Fibroblast of mammary gland (primary cell): ENCODE data around the gene MYO15A.

Experiments used
- DNase-seq: peaks from one replicate; pipeline ENCODE4 v3.0.0-alpha.2; 2010; ENCODE audit warnings: low read depth
- H3K4me3 ChIP-seq: 2 replicates; pipeline ENCODE4 v1.5.1; 2011; ENCODE audit warnings: low read depth, mild to moderate bottlenecking, low read length, moderate library complexity; ENCODE audit not compliant: control insufficient read depth
- CTCF ChIP-seq: conservative IDR thresholded peaks from 2 replicates; pipeline ENCODE4 v1.5.1; 2011; ENCODE audit warnings: low read depth, low read length, inconsistent platforms; ENCODE audit not compliant: control insufficient read depth, insufficient read depth

Gene MYO15A

GRCh38 chr17:18117982-18118975 lies 9.7 kb downstream of the MYO15A start:
- no peak overlapping the region for H3K4me3 ChIP-seq
- DNase-seq = peak; percentile 15
- no peak for TF ChIP-seq CTCF

GRCh38 chr17:18119166-18119745 lies 10.7 kb downstream of the MYO15A start:
- H3K4me3 ChIP-seq = no peak overlapping the region
- TF ChIP-seq CTCF = no peak
- no peak for DNase-seq

GRCh38 chr17:18119938-18120337 lies 11.4 kb downstream of the MYO15A start:
- TF ChIP-seq CTCF = no peak
- no peak overlapping the region for H3K4me3 ChIP-seq
- no peak for DNase-seq

GRCh38 chr17:18120461-18121017 lies 12.0 kb downstream of the MYO15A start:
- H3K4me3 ChIP-seq = no peak overlapping the region
- no peak for TF ChIP-seq CTCF
- DNase-seq = no peak

GRCh38 chr17:18121144-18121910 lies 12.8 kb downstream of the MYO15A start:
- DNase-seq = no peak
- H3K4me3 ChIP-seq = no peak overlapping the region
- TF ChIP-seq CTCF = no peak

- no peak for DNase-seq
- H3K4me3 ChIP-seq = no peak overlapping the region
- no peak for TF ChIP-seq CTCF
Measured at GRCh38 chr17:18122990-18123753, 14.6 kb downstream of the MYO15A start.
